HepG2 (cell line): ENCODE data around the gene PRKN. TPM values are rescaled to one million over a fixed set of nuclear protein-coding genes. Genes with fewer than 3 reads are reported as not detected.

ENCODE experiments used
- ATAC-seq: fragments of 200-7000 bp; cut with Tn5 transposase; 3 replicates; pipeline ENCODE4 v1.9.1; 2020; ENCODE audit warnings: mild to moderate bottlenecking, moderate library complexity
- BruUV-seq: library from RNA; stranded (reverse); fragments of 400-500 nt; replicated peaks from 2 replicates; lab custom pipeline; 2021; lab: Mats Ljungman, UMichigan
- CTCF ChIA-PET: fragments of 300-600 bp; formaldehyde crosslinking; extraction: SDS; loops from one replicate; lab custom pipeline; 2021; ENCODE audit warnings: low total read pairs, inconsistent platforms, low intra/inter-chr PET ratio; lab: Yijun Ruan, JAX
- POLR2A ChIA-PET: fragments of 350-600 bp; sonication (Branson Sonifier 250); formaldehyde crosslinking; loops from one replicate; lab custom pipeline; 2020; ENCODE audit warnings: antibody characterized with exemption, inconsistent platforms; lab: Yijun Ruan, JAX
- DNase-seq: peaks from one replicate; pipeline ENCODE4 v3.0.0-alpha.2; 2015; ENCODE audit warnings: low spot score
- FAIRE-seq: peaks from 3 replicates; lab custom pipeline; 2011; peaks lifted over from hg19 to GRCh38; lab: Jason Lieb, UNC
- H2AFZ ChIP-seq: one replicate; pipeline ENCODE4 v1.6.1; 2011; ENCODE audit warnings: low read length, inconsistent platforms
- H3K27ac ChIP-seq: fragments of 300-600 bp; 3 replicates; pipeline ENCODE4 v1.8.0; 2011; ENCODE audit warnings: mixed run types, mild to moderate bottlenecking, mixed read lengths, low read length, inconsistent platforms; ENCODE audit not compliant: insufficient read depth; ENCODE audit errors: extremely low read length
- H3K27me3 ChIP-seq, 2 experiments: fragments of 200-600 bp in 1 of 2; 2 replicates in 1 of 2; 3 replicates in 1 of 2; pipeline versions ENCODE4 v1.6.0 to v1.8.0; 2011; ENCODE audit warnings: low read length in 2 of 2, mild to moderate bottlenecking in 2 of 2, moderate library complexity in 2 of 2, inconsistent platforms in 1 of 2; ENCODE audit not compliant: insufficient read depth in 2 of 2, control insufficient read depth in 1 of 2
- H3K36me3 ChIP-seq, 2 experiments: fragments of 200-600 bp in 1 of 2; replicated peaks in 1 of 2; 2 replicates in 1 of 2; 3 replicates in 1 of 2; pipeline versions ENCODE4 v1.5.1 to v1.8.0; 2011; ENCODE audit warnings: low read length in 2 of 2, inconsistent platforms in 1 of 2; ENCODE audit not compliant: insufficient read depth in 2 of 2, control insufficient read depth in 1 of 2
- H3K4me1 ChIP-seq: 2 replicates; pipeline ENCODE4 v1.5.1; 2012; ENCODE audit warnings: low read length, inconsistent platforms; ENCODE audit not compliant: insufficient read depth
- H3K4me2 ChIP-seq: 2 replicates; pipeline ENCODE4 v1.6.0; 2011; ENCODE audit warnings: low read depth, low read length, inconsistent platforms
- H3K4me3 ChIP-seq, 3 experiments: fragments of 200-600 bp in 1 of 3; sonication (generic), shearing (Covaris generic) in 1 of 3; replicated peaks in 1 of 3; 2 replicates each; pipeline ENCODE4 v1.5.1; 2011 to 2016; ENCODE audit warnings: low read length in 3 of 3, inconsistent platforms in 2 of 3, low read depth in 2 of 3, mild to moderate bottlenecking in 2 of 3, control low read depth in 1 of 3, mixed read lengths in 1 of 3; ENCODE audit not compliant: insufficient read depth in 1 of 3
- H3K79me2 ChIP-seq: one replicate; pipeline ENCODE4 v1.6.1; 2011; ENCODE audit warnings: low read length, inconsistent platforms; ENCODE audit not compliant: insufficient read depth
- H3K9ac ChIP-seq: 2 replicates; pipeline ENCODE4 v1.6.0; 2011; ENCODE audit warnings: mild to moderate bottlenecking, low read depth, low read length, inconsistent platforms; ENCODE audit not compliant: insufficient read depth
- H3K9me3 ChIP-seq: 2 replicates; pipeline ENCODE4 v1.5.1; 2012; ENCODE audit warnings: mild to moderate bottlenecking, low read length
- H4K20me1 ChIP-seq: 2 replicates; pipeline ENCODE4 v1.6.0; 2011; ENCODE audit warnings: inconsistent platforms, mild to moderate bottlenecking, low read length, moderate library complexity; ENCODE audit not compliant: insufficient read depth
- EED ChIP-seq: sonication (generic); formaldehyde crosslinking; IDR thresholded peaks from 2 replicates; pipeline ENCODE4 v1.5.0; 2020; ENCODE audit warnings: mild to moderate bottlenecking, missing genetic modification reagents
- TSC22D2 ChIP-seq: sonication (generic); formaldehyde crosslinking; IDR thresholded peaks from 2 replicates; pipeline ENCODE4 v1.5.1; 2020; ENCODE audit warnings: missing genetic modification reagents, mild to moderate bottlenecking, borderline replicate concordance
- ZNF343 ChIP-seq: sonication (generic); formaldehyde crosslinking; IDR thresholded peaks from 2 replicates; pipeline ENCODE4 v1.4.0; 2020; ENCODE audit warnings: mild to moderate bottlenecking, missing genetic modification reagents
- ZNF549 ChIP-seq: sonication (generic); formaldehyde crosslinking; IDR thresholded peaks from 2 replicates; pipeline ENCODE4 v1.5.0; 2020; ENCODE audit warnings: missing genetic modification reagents
- ZNF674 ChIP-seq: sonication (generic); formaldehyde crosslinking; IDR thresholded peaks from 2 replicates; pipeline ENCODE4 v1.5.0; 2020; ENCODE audit warnings: low read depth, mild to moderate bottlenecking, missing genetic modification reagents
- WGBS: methylation state at CpG from one replicate; pipeline ENCODE4 v1.1.6; 2017; ENCODE audit warnings: low lambda C conversion rate; 5-methylcytosine and 5-hydroxymethylcytosine counted together
- in situ Hi-C: cut with HindIII; loops from 2 replicates; pipeline ENCODE4 v1.10.0; 2017; ENCODE audit warnings: low pct_unique_long_range_greater_than_20kb; ENCODE audit not compliant: extremely low pct_ligation_motif_present
- intact Hi-C: fragments of 100-400 bp; cut with micrococcal nuclease; formaldehyde crosslinking; loops from one replicate; pipeline ENCODE4 v1.10.0; 2022; ENCODE audit not compliant: unreplicated experiment
- polyA plus RNA-seq, 8 experiments: library from polyadenylated mRNA; depleted of rRNA in 3 of 8; stranded (reverse) in 7 of 8; unstranded in 1 of 8; fragments of >200 nt; fragmentation: Illumina TruSeq in 4 of 8; extraction: Trizol in 4 of 8; gene quantifications; 2 replicates each; pipeline versions ENCODE4 v1.2.1 to v1.2.3, GENCODE V29; 2011 to 2016; ENCODE audit warnings: low read depth in 4 of 8, missing spikeins in 1 of 8, mixed read lengths in 1 of 8; ENCODE audit not compliant: insufficient read depth in 1 of 8
- total RNA-seq, 5 experiments: library from RNA; depleted of rRNA; stranded (reverse); fragments of >200 nt; fragmentation: Illumina TruSeq; extraction: Trizol; gene quantifications; 2 replicates each; pipeline ENCODE4 v1.2.3, GENCODE V29; 2016; ENCODE audit warnings: low read depth in 1 of 5
- TF ChIP-seq, protein P1 (sequence below): sonication (generic); formaldehyde crosslinking; IDR thresholded peaks from 2 replicates; pipeline ENCODE4 v1.5.1; 2020; ENCODE audit warnings: mild to moderate bottlenecking, missing genetic modification reagents, borderline replicate concordance
- TF ChIP-seq, protein P2 (sequence below): sonication (generic); formaldehyde crosslinking; conservative IDR thresholded peaks from 2 replicates; pipeline ENCODE4 v1.8.1; 2023; ENCODE audit warnings: missing genetic modification reagents
- TF ChIP-seq, protein P3 (sequence below): sonication (generic); formaldehyde crosslinking; IDR thresholded peaks from 2 replicates; pipeline ENCODE4 v1.5.1; 2020; ENCODE audit warnings: missing genetic modification reagents, mild to moderate bottlenecking, borderline replicate concordance

The PRKN gene
- total and polyA plus RNA-seq, 2 of the 13 experiments (the other 11 are each of a cell fraction or from before 2014, with no cell fraction given): 0.31 to 0.44 TPM

DNA sequence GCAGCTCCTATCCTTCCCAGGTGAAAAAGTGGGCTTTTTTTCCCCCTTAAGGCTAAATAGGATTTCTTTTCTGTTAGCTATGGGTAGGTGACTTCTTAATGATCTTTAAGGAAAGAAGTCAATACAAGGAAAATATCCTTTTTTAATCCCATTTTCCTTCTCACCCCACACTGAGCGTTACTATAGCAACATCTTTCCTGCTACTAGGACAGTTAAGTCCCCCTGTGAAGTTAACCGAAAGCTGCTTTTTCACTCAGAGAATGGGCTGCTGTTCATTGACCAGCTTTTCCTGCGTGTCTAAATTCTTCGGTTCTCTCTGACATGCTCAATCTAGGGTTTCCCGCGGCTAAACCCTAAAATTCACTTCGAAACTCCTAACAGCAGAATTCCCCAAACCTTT, 1280.6 kb downstream of the PRKN start (continued):
- TF ChIP-seq, protein P1, sequence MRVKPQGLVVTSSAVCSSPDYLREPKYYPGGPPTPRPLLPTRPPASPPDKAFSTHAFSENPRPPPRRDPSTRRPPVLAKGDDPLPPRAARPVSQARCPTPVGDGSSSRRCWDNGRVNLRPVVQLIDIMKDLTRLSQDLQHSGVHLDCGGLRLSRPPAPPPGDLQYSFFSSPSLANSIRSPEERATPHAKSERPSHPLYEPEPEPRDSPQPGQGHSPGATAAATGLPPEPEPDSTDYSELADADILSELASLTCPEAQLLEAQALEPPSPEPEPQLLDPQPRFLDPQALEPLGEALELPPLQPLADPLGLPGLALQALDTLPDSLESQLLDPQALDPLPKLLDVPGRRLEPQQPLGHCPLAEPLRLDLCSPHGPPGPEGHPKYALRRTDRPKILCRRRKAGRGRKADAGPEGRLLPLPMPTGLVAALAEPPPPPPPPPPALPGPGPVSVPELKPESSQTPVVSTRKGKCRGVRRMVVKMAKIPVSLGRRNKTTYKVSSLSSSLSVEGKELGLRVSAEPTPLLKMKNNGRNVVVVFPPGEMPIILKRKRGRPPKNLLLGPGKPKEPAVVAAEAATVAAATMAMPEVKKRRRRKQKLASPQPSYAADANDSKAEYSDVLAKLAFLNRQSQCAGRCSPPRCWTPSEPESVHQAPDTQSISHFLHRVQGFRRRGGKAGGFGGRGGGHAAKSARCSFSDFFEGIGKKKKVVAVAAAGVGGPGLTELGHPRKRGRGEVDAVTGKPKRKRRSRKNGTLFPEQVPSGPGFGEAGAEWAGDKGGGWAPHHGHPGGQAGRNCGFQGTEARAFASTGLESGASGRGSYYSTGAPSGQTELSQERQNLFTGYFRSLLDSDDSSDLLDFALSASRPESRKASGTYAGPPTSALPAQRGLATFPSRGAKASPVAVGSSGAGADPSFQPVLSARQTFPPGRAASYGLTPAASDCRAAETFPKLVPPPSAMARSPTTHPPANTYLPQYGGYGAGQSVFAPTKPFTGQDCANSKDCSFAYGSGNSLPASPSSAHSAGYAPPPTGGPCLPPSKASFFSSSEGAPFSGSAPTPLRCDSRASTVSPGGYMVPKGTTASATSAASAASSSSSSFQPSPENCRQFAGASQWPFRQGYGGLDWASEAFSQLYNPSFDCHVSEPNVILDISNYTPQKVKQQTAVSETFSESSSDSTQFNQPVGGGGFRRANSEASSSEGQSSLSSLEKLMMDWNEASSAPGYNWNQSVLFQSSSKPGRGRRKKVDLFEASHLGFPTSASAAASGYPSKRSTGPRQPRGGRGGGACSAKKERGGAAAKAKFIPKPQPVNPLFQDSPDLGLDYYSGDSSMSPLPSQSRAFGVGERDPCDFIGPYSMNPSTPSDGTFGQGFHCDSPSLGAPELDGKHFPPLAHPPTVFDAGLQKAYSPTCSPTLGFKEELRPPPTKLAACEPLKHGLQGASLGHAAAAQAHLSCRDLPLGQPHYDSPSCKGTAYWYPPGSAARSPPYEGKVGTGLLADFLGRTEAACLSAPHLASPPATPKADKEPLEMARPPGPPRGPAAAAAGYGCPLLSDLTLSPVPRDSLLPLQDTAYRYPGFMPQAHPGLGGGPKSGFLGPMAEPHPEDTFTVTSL (CRISPR knock-in tag): no peak
- TF ChIP-seq, protein P2, sequence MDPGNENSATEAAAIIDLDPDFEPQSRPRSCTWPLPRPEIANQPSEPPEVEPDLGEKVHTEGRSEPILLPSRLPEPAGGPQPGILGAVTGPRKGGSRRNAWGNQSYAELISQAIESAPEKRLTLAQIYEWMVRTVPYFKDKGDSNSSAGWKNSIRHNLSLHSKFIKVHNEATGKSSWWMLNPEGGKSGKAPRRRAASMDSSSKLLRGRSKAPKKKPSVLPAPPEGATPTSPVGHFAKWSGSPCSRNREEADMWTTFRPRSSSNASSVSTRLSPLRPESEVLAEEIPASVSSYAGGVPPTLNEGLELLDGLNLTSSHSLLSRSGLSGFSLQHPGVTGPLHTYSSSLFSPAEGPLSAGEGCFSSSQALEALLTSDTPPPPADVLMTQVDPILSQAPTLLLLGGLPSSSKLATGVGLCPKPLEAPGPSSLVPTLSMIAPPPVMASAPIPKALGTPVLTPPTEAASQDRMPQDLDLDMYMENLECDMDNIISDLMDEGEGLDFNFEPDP (CRISPR knock-in tag): no peak
- no peak for TF ChIP-seq EED (CRISPR knock-in tag)

DNA sequence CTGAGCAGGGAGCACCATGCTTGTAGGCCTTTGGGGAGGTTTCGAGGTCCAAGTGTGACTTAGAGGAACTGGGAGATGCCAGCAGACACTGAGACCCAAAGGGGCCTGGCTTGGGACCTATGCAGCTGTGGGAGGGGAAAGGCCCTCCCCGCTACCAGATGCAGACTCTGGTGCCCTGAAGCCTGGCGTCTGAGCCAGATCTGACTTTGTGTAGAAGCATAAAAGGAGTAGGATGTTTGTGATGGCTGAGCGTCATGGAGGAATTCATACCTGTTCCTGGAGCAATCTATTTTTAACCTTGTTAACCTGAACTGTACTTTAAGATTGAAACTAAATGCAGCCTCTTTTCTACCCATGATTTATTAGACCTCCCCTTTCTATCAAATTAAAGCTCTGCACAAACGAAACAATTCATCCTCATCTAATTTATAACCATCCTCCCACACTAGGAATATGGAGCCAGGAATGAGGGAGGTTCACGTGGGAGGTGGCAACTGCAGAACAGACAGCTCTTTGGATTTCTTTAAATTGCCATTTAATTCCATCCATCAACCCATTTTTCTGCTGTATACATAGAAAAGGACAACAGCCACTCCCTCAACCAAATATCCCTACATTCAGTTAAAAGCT, 1281.2 kb downstream of the PRKN start:
- Histone ChIP-seq H3K9me3 (no peaks in the 10 kb centered on the region), H3K4me1 (no peaks in the 10 kb centered on the region), H3K4me2 (no peak overlapping the region), H3K27me3 (peaks cover 0 to 30% of the 10 kb centered on the region in 2 experiments; a peak in 3 of 5 replicates), H3K36me3 (no peaks in the 10 kb centered on the region), H3K79me2 (no peaks in the 10 kb centered on the region), H3K9ac (no peak overlapping the region), H2AFZ (no peak overlapping the region), H4K20me1 (no peaks in the 10 kb centered on the region; the same call in 1 of the 2 replicates), H3K4me3 (no peak overlapping the region), H3K27ac (no peak overlapping the region)
- in situ Hi-C loops (no loop called here), intact Hi-C loops (no loop called here)
- ATAC-seq: no peak
- WGBS: 4% methylated on average over 6 of the region's 6 CpGs
- FAIRE-seq: no peak
- CTCF ChIA-PET: no interaction called here
- no peak for DNase-seq
- POLR2A ChIA-PET: no interaction called here
- BruUV-seq: no TSS peak
- TF ChIP-seq ZNF343 (CRISPR knock-in tag): no peak
- no peak for TF ChIP-seq ZNF549 (CRISPR knock-in tag)
- TF ChIP-seq, protein P3, sequence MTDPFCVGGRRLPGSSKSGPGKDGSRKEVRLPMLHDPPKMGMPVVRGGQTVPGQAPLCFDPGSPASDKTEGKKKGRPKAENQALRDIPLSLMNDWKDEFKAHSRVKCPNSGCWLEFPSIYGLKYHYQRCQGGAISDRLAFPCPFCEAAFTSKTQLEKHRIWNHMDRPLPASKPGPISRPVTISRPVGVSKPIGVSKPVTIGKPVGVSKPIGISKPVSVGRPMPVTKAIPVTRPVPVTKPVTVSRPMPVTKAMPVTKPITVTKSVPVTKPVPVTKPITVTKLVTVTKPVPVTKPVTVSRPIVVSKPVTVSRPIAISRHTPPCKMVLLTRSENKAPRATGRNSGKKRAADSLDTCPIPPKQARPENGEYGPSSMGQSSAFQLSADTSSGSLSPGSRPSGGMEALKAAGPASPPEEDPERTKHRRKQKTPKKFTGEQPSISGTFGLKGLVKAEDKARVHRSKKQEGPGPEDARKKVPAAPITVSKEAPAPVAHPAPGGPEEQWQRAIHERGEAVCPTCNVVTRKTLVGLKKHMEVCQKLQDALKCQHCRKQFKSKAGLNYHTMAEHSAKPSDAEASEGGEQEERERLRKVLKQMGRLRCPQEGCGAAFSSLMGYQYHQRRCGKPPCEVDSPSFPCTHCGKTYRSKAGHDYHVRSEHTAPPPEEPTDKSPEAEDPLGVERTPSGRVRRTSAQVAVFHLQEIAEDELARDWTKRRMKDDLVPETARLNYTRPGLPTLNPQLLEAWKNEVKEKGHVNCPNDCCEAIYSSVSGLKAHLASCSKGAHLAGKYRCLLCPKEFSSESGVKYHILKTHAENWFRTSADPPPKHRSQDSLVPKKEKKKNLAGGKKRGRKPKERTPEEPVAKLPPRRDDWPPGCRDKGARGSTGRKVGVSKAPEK (CRISPR knock-in tag): no peak
- TF ChIP-seq TSC22D2 (CRISPR knock-in tag): no peak
- no peak for TF ChIP-seq ZNF674 (CRISPR knock-in tag)
